ENCODE results near the gene ATL1.

GRCh38 chr14:50647753-50648152, 87.8 kb downstream of the ATL1 start:
- no peak for TF ChIP-seq CTCF (conservative IDR thresholded peaks at IDR 0.05)
- TF ChIP-seq ZFX (IDR thresholded peaks at IDR 0.05): no peak

Data from C4-2B (cell line).